Mesendoderm (in vitro differentiated cells): Measurements from ENCODE around the gene MAP3K12. TPM values are rescaled to one million over a fixed set of nuclear protein-coding genes. Genes with fewer than 3 reads are reported as not detected.

ENCODE experiments used
- small RNA-seq: library from polyadenylated mRNA; stranded (forward); fragments of <200 nt; extraction: miRNeasy Mini kit (QIAGEN cat#:217004); gene quantifications from one replicate; pipeline ENCODE3, GENCODE V24; 2013; ENCODE audit not compliant: insufficient read depth

Gene MAP3K12

Small RNA genes within 50 kb of the gene (small RNA-seq; reads per million reads assigned to genes)
- not detected for gene AC023509.3
